GM13977 (cell line): ENCODE measurements around the gene TUBGCP2.

ENCODE experiments used
- DNase-seq: peaks from one replicate; pipeline ENCODE4 v3.0.0; 2012; ENCODE audit warnings: low spot score
- in situ Hi-C: fragments of 300-500 bp; cut with MboI; formaldehyde crosslinking; loops from one replicate; pipeline ENCODE4 v1.12.0; 2022; ENCODE audit warnings: low sequenced_read_pairs, low pct_unique_long_range_greater_than_20kb, mixed read lengths, inconsistent platforms; ENCODE audit not compliant: unreplicated experiment
- TF ChIP-seq, protein P1 (sequence below): IDR thresholded peaks from 2 replicates; pipeline ENCODE4 v1.5.1; 2012; ENCODE audit warnings: mild to moderate bottlenecking, control low read depth; ENCODE audit not compliant: insufficient read depth; ENCODE audit errors: extremely low read depth, missing control alignments

The TUBGCP2 gene

DNA sequence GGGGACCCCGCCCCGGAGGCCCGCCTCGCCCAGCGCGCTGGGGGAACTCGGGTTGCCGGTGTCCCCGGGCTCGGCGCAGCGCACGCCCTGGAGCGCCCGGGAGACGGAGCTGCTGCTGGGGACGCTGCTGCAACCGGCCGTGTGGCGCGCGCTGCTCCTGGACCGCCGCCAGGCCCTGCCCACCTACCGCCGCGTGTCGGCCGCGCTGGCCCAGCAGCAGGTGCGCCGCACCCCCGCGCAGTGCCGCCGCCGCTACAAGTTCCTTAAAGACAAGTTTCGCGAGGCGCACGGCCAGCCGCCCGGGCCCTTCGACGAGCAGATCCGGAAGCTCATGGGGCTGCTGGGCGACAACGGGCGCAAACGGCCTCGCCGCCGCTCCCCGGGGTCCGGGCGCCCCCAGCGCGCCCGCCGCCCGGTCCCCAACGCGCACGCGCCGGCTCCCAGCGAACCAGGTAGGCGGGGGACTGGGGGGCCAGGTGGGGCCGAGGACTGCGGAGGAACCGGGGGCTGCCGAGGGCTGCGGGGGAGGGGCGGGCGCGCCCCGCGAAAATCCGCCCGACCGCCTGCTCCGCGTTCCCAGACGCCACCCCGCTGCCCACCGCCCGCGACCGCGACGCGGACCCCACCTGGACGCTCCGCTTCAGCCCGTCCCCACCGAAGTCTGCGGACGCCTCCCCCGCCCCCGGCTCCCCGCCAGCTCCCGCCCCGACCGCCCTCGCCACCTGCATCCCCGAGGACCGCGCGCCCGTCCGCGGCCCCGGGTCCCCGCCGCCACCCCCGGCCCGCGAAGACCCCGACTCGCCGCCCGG lies 78.1 kb downstream of the TUBGCP2 start:
- in situ Hi-C loops = no loop called here
- no peak for DNase-seq
- TF ChIP-seq, protein P1, sequence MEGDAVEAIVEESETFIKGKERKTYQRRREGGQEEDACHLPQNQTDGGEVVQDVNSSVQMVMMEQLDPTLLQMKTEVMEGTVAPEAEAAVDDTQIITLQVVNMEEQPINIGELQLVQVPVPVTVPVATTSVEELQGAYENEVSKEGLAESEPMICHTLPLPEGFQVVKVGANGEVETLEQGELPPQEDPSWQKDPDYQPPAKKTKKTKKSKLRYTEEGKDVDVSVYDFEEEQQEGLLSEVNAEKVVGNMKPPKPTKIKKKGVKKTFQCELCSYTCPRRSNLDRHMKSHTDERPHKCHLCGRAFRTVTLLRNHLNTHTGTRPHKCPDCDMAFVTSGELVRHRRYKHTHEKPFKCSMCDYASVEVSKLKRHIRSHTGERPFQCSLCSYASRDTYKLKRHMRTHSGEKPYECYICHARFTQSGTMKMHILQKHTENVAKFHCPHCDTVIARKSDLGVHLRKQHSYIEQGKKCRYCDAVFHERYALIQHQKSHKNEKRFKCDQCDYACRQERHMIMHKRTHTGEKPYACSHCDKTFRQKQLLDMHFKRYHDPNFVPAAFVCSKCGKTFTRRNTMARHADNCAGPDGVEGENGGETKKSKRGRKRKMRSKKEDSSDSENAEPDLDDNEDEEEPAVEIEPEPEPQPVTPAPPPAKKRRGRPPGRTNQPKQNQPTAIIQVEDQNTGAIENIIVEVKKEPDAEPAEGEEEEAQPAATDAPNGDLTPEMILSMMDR = no peak

- in situ Hi-C loops = no loop called here
- TF ChIP-seq, protein P1 = no peak
- no peak for DNase-seq
Measured at GRCh38 chr10:133230044-133230361, 78.7 kb downstream of the TUBGCP2 start, which contains the start of gene UTF1. Gene UTF1 (plus strand): TSS chr10:133230217. CDS start chr10:133230289, 72 bp downstream.

DNA sequence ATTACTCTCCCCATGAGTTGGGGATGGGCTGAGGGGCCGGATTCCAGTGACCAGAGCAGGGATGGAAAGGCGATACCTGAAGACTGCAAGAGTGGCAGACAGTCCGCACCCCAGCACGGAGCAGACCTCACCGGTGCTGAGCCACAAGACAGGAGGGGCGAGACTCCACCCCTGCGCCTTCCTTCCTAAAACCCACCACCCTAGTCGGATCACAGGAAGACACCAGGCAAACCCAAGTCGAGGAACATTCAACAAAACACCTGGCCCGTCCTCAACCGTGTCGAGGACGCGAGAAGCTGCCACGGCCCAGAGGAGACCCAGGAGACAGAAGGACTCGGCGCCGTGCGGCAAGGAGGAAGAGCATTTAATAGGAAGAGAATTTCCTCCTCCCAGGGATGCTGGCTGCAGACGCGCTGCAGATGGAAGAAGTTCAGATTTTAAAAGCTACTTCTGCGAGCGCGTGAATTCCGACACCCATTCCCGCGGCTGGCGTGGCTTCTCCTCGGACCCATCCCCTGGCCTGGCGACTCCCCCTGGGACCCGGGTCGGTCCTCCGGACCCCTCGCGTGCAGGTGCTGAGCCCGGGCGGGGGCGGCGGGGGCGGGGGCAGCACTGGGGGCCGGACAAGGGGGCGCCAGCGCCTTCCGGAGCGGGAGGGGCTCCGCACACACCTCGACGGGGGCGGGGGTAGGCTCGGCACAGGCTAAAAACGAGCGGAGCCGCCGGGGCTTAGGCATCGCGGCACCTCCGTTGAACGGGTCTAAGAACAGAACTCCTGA lies 79.2 kb downstream of the TUBGCP2 start:
- TF ChIP-seq, protein P1 = no peak
- in situ Hi-C loops = no loop called here
- no peak for DNase-seq
